AG10803 (cell line): ENCODE data around the gene C1orf198.
A peak's percentile ranks its signal among the peaks of the same experiment; 100 is the strongest.

ENCODE experiments used
- DNase-seq: peaks from one replicate; pipeline ENCODE4 v3.0.0; 2010; ENCODE audit warnings: low read depth
- H3K4me3 ChIP-seq: 2 replicates; pipeline ENCODE4 v1.5.1; 2011; ENCODE audit warnings: mild to moderate bottlenecking, low read length, control low read depth
- CTCF ChIP-seq: conservative IDR thresholded peaks from 2 replicates; pipeline ENCODE4 v1.5.1; 2011; ENCODE audit warnings: mild to moderate bottlenecking, low read length, control low read depth, inconsistent platforms

Gene C1orf198

DNA sequence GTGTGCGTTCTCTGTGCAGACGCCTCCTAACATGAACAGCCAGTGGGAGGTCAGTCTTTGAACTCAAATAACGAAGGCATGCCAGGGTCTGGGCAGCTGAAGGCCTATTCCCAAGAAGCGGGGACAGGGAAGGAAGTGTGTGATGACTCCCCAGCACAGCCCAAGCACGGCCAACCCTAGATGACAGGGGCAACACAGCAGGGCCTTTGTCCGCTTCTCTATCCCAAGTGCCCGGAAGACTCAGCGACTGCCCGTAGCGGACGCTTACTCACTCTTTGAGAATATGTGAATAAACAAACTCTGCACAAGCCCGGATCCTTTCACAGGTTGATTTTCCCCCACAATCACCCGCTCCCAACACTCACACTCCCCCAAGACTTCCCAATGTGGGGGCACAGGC lies 11.2 kb downstream of the C1orf198 start:
- DNase-seq, result no peak
- TF ChIP-seq CTCF, result no peak
- no peak overlapping the region for H3K4me3 ChIP-seq

- no peak for TF ChIP-seq CTCF
- DNase-seq, result no peak
- no peak overlapping the region for H3K4me3 ChIP-seq
Measured at GRCh38 chr1:230855886-230856285, 12.4 kb downstream of the C1orf198 start.

DNA sequence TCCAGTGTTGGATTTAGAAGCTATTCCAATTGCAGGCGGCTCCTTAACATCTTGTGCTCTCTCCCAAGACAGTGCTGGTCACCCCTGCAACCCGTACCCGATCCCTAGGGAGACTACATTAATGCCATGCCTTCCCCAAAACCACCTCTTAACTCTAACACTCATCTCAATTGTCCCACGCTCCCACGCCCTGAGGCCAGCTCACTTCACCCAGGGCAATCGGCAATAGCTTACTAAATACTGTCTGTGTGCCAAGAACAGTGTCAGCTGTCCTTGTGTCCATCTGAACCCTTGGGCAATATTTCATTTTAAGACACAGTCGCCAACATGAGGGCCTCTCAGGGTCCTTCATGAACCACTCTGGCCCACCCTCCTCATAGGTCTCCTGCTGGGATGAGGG lies 13.9 kb downstream of the C1orf198 start:
- no peak overlapping the region for H3K4me3 ChIP-seq
- no peak for DNase-seq
- no peak for TF ChIP-seq CTCF

GRCh38 chr1:230853731-230854130 lies 14.6 kb downstream of the C1orf198 start:
- no peak for DNase-seq
- TF ChIP-seq CTCF, result no peak
- no peak overlapping the region for H3K4me3 ChIP-seq

GRCh38 chr1:230852959-230853358 lies 15.4 kb downstream of the C1orf198 start:
- no peak for DNase-seq
- TF ChIP-seq CTCF, result no peak
- H3K4me3 ChIP-seq, result no peak overlapping the region

GRCh38 chr1:230851291-230851691 lies 17.0 kb downstream of the C1orf198 start:
- peak; percentile 74 for DNase-seq
- H3K4me3 ChIP-seq, result no peak overlapping the region
- no peak for TF ChIP-seq CTCF

DNA sequence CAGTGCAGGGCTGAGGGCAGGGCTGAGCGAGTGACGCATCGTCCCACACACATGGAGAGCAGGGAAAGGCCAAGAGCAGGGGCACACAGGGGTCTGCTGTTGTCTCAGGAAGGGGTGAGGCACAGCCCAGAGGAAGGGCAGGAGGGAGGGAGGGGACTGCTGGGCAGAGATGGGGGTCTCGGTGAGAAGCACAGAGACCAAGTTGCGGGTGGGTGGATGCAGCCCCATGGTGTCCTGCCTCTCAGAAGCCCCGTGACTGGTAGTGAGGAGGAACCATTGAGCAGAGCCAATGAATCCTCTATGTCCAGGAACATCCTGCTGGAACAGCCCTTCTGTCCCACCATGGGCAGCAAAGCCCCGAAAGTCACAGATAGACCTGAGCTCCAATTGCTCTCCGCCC lies 17.8 kb downstream of the C1orf198 start:
- no peak for DNase-seq
- no peak overlapping the region for H3K4me3 ChIP-seq
- no peak for TF ChIP-seq CTCF
